Dermis blood vessel endothelial cell (primary cell): ENCODE data around the gene SPOCD1. TPM values are rescaled to one million over a fixed set of nuclear protein-coding genes. Genes with fewer than 3 reads are reported as not detected.
A peak's percentile ranks its signal among the peaks of the same experiment; 100 is the strongest.

ENCODE experiments used
- DNase-seq: peaks from one replicate; pipeline ENCODE4 v3.0.0; 2010
- total RNA-seq: library from RNA; depleted of rRNA; stranded (reverse); fragments of >200 nt; gene quantifications from 2 replicates; pipeline ENCODE4 v1.2.3, GENCODE V29; 2014

SPOCD1 gene
- total RNA-seq = 2.0 and 11.4 TPM in 2 replicates

GRCh38 chr1:31815752-31816500, at the start of gene SPOCD1:
Gene SPOCD1 (minus strand): TSS chr1:31816022. CDS start chr1:31815333, 689 bp downstream.
- peak; percentile 82 for DNase-seq

- no peak for DNase-seq
Measured at GRCh38 chr1:31862071-31862470, 46.2 kb upstream of the SPOCD1 start.

- no peak for DNase-seq
Measured at GRCh38 chr1:31861346-31861745, 45.5 kb upstream of the SPOCD1 start.

- no peak for DNase-seq
Measured at GRCh38 chr1:31860581-31860980, 44.8 kb upstream of the SPOCD1 start.

- DNase-seq = no peak
Measured at GRCh38 chr1:31859719-31860118, 43.9 kb upstream of the SPOCD1 start.

GRCh38 chr1:31859044-31859443, 43.2 kb upstream of the SPOCD1 start:
- DNase-seq = no peak

GRCh38 chr1:31857863-31858262, 42.0 kb upstream of the SPOCD1 start:
- no peak for DNase-seq

GRCh38 chr1:31856140-31856539, 40.3 kb upstream of the SPOCD1 start:
- no peak for DNase-seq

GRCh38 chr1:31855038-31855845, 39.4 kb upstream of the SPOCD1 start:
- DNase-seq = peak; percentile 38

GRCh38 chr1:31849653-31850052, 33.8 kb upstream of the SPOCD1 start:
- DNase-seq = no peak

- no peak for DNase-seq
Measured at GRCh38 chr1:31848381-31848897, 32.6 kb upstream of the SPOCD1 start.

- DNase-seq = no peak
Measured at GRCh38 chr1:31846484-31846883, 30.7 kb upstream of the SPOCD1 start.

GRCh38 chr1:31843506-31843905, 27.7 kb upstream of the SPOCD1 start:
- peak; percentile 51 for DNase-seq

- no peak for DNase-seq
Measured at GRCh38 chr1:31839662-31840343, 24.0 kb upstream of the SPOCD1 start.

- no peak for DNase-seq
Measured at GRCh38 chr1:31837451-31838158, 21.8 kb upstream of the SPOCD1 start.

GRCh38 chr1:31836638-31837037, 20.8 kb upstream of the SPOCD1 start:
- DNase-seq = no peak

GRCh38 chr1:31835415-31835814, 19.6 kb upstream of the SPOCD1 start:
- no peak for DNase-seq

- no peak for DNase-seq
Measured at GRCh38 chr1:31834501-31834900, 18.7 kb upstream of the SPOCD1 start.

GRCh38 chr1:31831397-31832378, 15.9 kb upstream of the SPOCD1 start:
- peak; percentile 39 for DNase-seq

- no peak for DNase-seq
Measured at GRCh38 chr1:31830511-31830910, 14.7 kb upstream of the SPOCD1 start.

- DNase-seq = no peak
Measured at GRCh38 chr1:31830065-31830464, 14.2 kb upstream of the SPOCD1 start.
